Neural cell (in vitro differentiated cells): ENCODE results near the gene KIF6.

Source experiments
- CTCF ChIP-seq: fragments of 450-650 bp; IDR thresholded peaks from 2 replicates; pipeline ENCODE4 v1.5.1; 2014; ENCODE audit warnings: antibody characterized with exemption, mild to moderate bottlenecking, moderate library complexity; ENCODE audit not compliant: poor library complexity, severe bottlenecking
- EP300 ChIP-seq: fragments of 450-650 bp; conservative IDR thresholded peaks from 2 replicates; pipeline ENCODE4 v1.6.1; 2014; ENCODE audit warnings: antibody characterized with exemption, mild to moderate bottlenecking, moderate library complexity; ENCODE audit not compliant: poor library complexity, severe bottlenecking
- EZH2 ChIP-seq: fragments of 200-600, 300-800 bp; shearing (Covaris generic), sonication (generic); IDR thresholded peaks from 2 replicates; pipeline ENCODE4 v1.6.1; 2014; ENCODE audit warnings: antibody characterized with exemption, low read length, borderline replicate concordance, mild to moderate bottlenecking; ENCODE audit not compliant: insufficient read depth, poor library complexity, severe bottlenecking
- MXI1 ChIP-seq: fragments of 450-650 bp; conservative IDR thresholded peaks from 2 replicates; pipeline ENCODE4 v1.6.1; 2014; ENCODE audit warnings: antibody characterized with exemption, mild to moderate bottlenecking; ENCODE audit not compliant: poor library complexity, severe bottlenecking
- POLR2AphosphoS5 ChIP-seq: IDR thresholded peaks from 2 replicates; pipeline ENCODE4 v1.6.1; 2012
- RAD21 ChIP-seq: fragments of 450-650 bp; conservative IDR thresholded peaks from 2 replicates; pipeline ENCODE4 v1.6.1; 2014; ENCODE audit warnings: antibody characterized with exemption, mild to moderate bottlenecking, moderate library complexity
- SMC3 ChIP-seq: fragments of 450-650 bp; conservative IDR thresholded peaks from 2 replicates; pipeline ENCODE4 v1.6.1; 2014; ENCODE audit warnings: antibody characterized with exemption, mild to moderate bottlenecking, moderate library complexity; ENCODE audit not compliant: poor library complexity
- TAF1 ChIP-seq: IDR thresholded peaks from 2 replicates; pipeline ENCODE4 v1.6.1; 2012; ENCODE audit warnings: low read depth
- TF ChIP-seq, protein P1 (sequence below): IDR thresholded peaks from 2 replicates; pipeline ENCODE4 v1.6.1; 2012; ENCODE audit warnings: borderline replicate concordance

DNA sequence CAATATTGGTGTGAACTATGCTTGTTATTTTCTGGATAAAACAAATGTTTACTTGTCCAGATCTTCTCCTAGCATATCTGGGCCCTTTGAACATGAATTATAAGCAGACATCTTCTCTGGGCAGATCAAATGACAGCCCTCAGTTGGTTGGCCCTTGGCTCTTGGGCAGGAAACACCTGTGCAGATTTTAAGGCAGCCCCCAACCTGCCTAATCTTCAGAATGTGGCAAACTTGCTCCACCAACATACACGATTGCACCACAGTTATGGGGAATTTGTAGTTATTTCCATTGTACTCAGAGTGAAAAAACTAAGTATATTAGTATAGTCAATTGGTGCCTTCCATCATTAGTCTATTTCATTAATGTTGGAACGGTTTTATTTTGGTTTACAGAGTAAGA is 307.8 kb downstream of the KIF6 start:
- TF ChIP-seq CTCF (no peak), POLR2AphosphoS5 (no peak), EZH2 (no peak), MXI1 (no peak), TAF1 (no peak), SMC3 (no peak), RAD21 (no peak), EP300 (no peak)
- TF ChIP-seq, protein P1, sequence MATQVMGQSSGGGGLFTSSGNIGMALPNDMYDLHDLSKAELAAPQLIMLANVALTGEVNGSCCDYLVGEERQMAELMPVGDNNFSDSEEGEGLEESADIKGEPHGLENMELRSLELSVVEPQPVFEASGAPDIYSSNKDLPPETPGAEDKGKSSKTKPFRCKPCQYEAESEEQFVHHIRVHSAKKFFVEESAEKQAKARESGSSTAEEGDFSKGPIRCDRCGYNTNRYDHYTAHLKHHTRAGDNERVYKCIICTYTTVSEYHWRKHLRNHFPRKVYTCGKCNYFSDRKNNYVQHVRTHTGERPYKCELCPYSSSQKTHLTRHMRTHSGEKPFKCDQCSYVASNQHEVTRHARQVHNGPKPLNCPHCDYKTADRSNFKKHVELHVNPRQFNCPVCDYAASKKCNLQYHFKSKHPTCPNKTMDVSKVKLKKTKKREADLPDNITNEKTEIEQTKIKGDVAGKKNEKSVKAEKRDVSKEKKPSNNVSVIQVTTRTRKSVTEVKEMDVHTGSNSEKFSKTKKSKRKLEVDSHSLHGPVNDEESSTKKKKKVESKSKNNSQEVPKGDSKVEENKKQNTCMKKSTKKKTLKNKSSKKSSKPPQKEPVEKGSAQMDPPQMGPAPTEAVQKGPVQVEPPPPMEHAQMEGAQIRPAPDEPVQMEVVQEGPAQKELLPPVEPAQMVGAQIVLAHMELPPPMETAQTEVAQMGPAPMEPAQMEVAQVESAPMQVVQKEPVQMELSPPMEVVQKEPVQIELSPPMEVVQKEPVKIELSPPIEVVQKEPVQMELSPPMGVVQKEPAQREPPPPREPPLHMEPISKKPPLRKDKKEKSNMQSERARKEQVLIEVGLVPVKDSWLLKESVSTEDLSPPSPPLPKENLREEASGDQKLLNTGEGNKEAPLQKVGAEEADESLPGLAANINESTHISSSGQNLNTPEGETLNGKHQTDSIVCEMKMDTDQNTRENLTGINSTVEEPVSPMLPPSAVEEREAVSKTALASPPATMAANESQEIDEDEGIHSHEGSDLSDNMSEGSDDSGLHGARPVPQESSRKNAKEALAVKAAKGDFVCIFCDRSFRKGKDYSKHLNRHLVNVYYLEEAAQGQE, result no peak
